Upper lobe of left lung (tissue), 6 donors: ENCODE measurements around the gene CTR9. TPM values are rescaled to one million over a fixed set of nuclear protein-coding genes. Genes with fewer than 3 reads are reported as not detected.

Experiments
- ATAC-seq, 2 donors: fragments of 200-7000 bp; cut with Tn5 transposase; one replicate each; pipeline ENCODE4 v1.9.1; 2022; ENCODE audit warnings: mild to moderate bottlenecking in 2 of 2, moderate library complexity in 2 of 2; ENCODE audit not compliant: low FRiP score in 2 of 2
- DNase-seq, 2 donors: peaks; one replicate each; pipeline ENCODE4 v3.0.0-alpha.2; 2019 to 2020
- H3K27ac ChIP-seq, 4 donors: fragments of 200-600 bp; sonication (generic); one replicate each; pipeline ENCODE4 v1.5.1; 2016 to 2019
- H3K27me3 ChIP-seq, 4 donors: fragments of 200-600 bp; sonication (generic); one replicate each; pipeline ENCODE4 v1.5.1; 2017 to 2019
- H3K36me3 ChIP-seq, 4 donors: fragments of 200-600 bp; sonication (generic); one replicate each; pipeline ENCODE4 v1.5.1; 2016 to 2019
- H3K4me1 ChIP-seq, 4 donors: fragments of 200-600 bp; sonication (generic); one replicate each; pipeline ENCODE4 v1.5.1; 2018 to 2019
- H3K4me3 ChIP-seq, 4 donors: fragments of 200-600 bp; sonication (generic); one replicate each; pipeline ENCODE4 v1.5.1; 2017 to 2019; ENCODE audit warnings: mild to moderate bottlenecking in 2 of 4, moderate library complexity in 1 of 4
- H3K9me3 ChIP-seq, 4 donors: fragments of 200-600 bp; sonication (generic); one replicate each; pipeline ENCODE4 v1.5.1; 2018 to 2019
- EP300 ChIP-seq, 4 donors: sonication (generic); formaldehyde crosslinking; IDR thresholded peaks; one replicate each; pipeline ENCODE4 v1.5.1; 2017; ENCODE audit warnings: antibody characterized with exemption in 4 of 4, control low read depth in 2 of 4
- POLR2A ChIP-seq, 4 donors: fragments of 450-650 bp; IDR thresholded peaks; one replicate each; pipeline ENCODE4 v1.5.1; 2016 to 2017; ENCODE audit warnings: antibody characterized with exemption in 4 of 4, mild to moderate bottlenecking in 2 of 4
- POLR2AphosphoS5 ChIP-seq, 2 donors: sonication (generic); formaldehyde crosslinking; IDR thresholded peaks; one replicate each; pipeline ENCODE4 v1.5.1; 2017; ENCODE audit warnings: antibody characterized with exemption in 2 of 2
- WGBS, 2 donors: methylation state at CpG; one replicate each; pipeline ENCODE4 v1.1.5; 2017 to 2018; 5-methylcytosine and 5-hydroxymethylcytosine counted together
- total RNA-seq, 6 donors: library from RNA; depleted of rRNA in 4 of 6; stranded (reverse); fragments of >200 nt in 4 of 6; gene quantifications; one replicate each; pipeline versions ENCODE4 v1.1.0 to v1.2.1, GENCODE V29; 2016 to 2021
- TF ChIP-seq, protein P1 (sequence below), 6 experiments: fragments of 450-650 bp in 4 of 6; fragments of 200-600 bp in 2 of 6; sonication (generic) in 2 of 6; IDR thresholded peaks; one replicate each; pipeline ENCODE4 v1.5.1; 2016 to 2019; ENCODE audit warnings: antibody characterized with exemption in 6 of 6
- donor health status: DM: no; HTN: no; CAD: no; lungs with moderate emphysema.
- donor health status: DM: no; HTN: yes; CAD: no; lungs with severe emphysema.

Gene CTR9
- 10 to 100 TPM in 5 of 6 donors, 1 to 10 TPM in 1; 9.9 to 35.4 (median 26.9) TPM for total RNA-seq

- Histone ChIP-seq H3K27me3 (no peaks in the 10 kb centered on the region), H3K27ac (peak within 1 kb of the TSS; percentile 86 to 93 (median 90)), H3K4me1 (peaks cover 7 to 14% (median 8%) of the 10 kb centered on the region in 4 donors), H3K4me3 (peak within 1 kb of the TSS; percentile 84 to 88 (median 86)), H3K9me3 (no peaks in the 10 kb centered on the region), H3K36me3 (peaks cover 4 to 30% (median 11%) of the 10 kb centered on the region in 4 donors)
- peak; percentile 98 to 99 for ATAC-seq
- peak; percentile 94 to 99 for DNase-seq
- TF ChIP-seq POLR2A (IDR thresholded peaks at IDR 0.05) (peak; percentile 32 to 94 (median 84)), EP300 (IDR thresholded peaks at IDR 0.05) (peak in 1 of 4 donors; percentile 70), POLR2AphosphoS5 (IDR thresholded peaks at IDR 0.05) (peak; percentile 94 to 96)
- TF ChIP-seq, protein P1, sequence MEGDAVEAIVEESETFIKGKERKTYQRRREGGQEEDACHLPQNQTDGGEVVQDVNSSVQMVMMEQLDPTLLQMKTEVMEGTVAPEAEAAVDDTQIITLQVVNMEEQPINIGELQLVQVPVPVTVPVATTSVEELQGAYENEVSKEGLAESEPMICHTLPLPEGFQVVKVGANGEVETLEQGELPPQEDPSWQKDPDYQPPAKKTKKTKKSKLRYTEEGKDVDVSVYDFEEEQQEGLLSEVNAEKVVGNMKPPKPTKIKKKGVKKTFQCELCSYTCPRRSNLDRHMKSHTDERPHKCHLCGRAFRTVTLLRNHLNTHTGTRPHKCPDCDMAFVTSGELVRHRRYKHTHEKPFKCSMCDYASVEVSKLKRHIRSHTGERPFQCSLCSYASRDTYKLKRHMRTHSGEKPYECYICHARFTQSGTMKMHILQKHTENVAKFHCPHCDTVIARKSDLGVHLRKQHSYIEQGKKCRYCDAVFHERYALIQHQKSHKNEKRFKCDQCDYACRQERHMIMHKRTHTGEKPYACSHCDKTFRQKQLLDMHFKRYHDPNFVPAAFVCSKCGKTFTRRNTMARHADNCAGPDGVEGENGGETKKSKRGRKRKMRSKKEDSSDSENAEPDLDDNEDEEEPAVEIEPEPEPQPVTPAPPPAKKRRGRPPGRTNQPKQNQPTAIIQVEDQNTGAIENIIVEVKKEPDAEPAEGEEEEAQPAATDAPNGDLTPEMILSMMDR (IDR thresholded peaks at IDR 0.05) = peak in 3 of 6 experiments; percentile 12 to 35 (median 13)
- WGBS, 2 donors = 0 to 1% methylated on average over 24 to 56 of the region's 67 CpGs
These were observed at the start of gene CTR9 for GRCh38 chr11:10750838-10751580. Gene CTR9, plus strand, starts transcription at chr11:10751246. Its CDS starts 167 bp downstream, at chr11:10751413.

GRCh38 chr11:10701982-10702381 lies 49.1 kb upstream of the CTR9 start:
- TF ChIP-seq POLR2A (IDR thresholded peaks at IDR 0.05) (no peak), EP300 (IDR thresholded peaks at IDR 0.05) (no peak), POLR2AphosphoS5 (IDR thresholded peaks at IDR 0.05) (no peak)
- TF ChIP-seq, protein P1 (IDR thresholded peaks at IDR 0.05) = no peak
- H3K27me3 ChIP-seq = no peaks in the 10 kb centered on the region
- DNase-seq = no peak
- peaks cover 0 to 3% (median under 1%) of the 10 kb centered on the region in 4 donors for H3K4me1 ChIP-seq
- H3K36me3 ChIP-seq = no peaks in the 10 kb centered on the region
- ATAC-seq = no peak
- H3K9me3 ChIP-seq = no peaks in the 10 kb centered on the region
- H3K27ac ChIP-seq = no peak overlapping the region
- no peak overlapping the region for H3K4me3 ChIP-seq
- 92 to 93% methylated on average over 3 of the region's 3 CpGs for WGBS, 2 donors

- ATAC-seq = no peak
- Histone ChIP-seq H3K4me1 (no peaks in the 10 kb centered on the region), H3K27me3 (no peaks in the 10 kb centered on the region), H3K36me3 (no peaks in the 10 kb centered on the region), H3K9me3 (no peaks in the 10 kb centered on the region), H3K4me3 (no peak overlapping the region), H3K27ac (no peak overlapping the region)
- TF ChIP-seq POLR2A (IDR thresholded peaks at IDR 0.05) (no peak), POLR2AphosphoS5 (IDR thresholded peaks at IDR 0.05) (no peak), EP300 (IDR thresholded peaks at IDR 0.05) (no peak)
- TF ChIP-seq, protein P1 (IDR thresholded peaks at IDR 0.05) = no peak
- DNase-seq = no peak
- 97% methylated on average over 3 of the region's 3 CpGs for WGBS, 2 donors
These were observed 42.9 kb upstream of the CTR9 start for GRCh38 chr11:10708131-10708530.

- no peak for ATAC-seq
- 67 to 68% methylated on average over 5 of the region's 5 CpGs for WGBS, 2 donors
- TF ChIP-seq, protein P1 (IDR thresholded peaks at IDR 0.05) = no peak
- TF ChIP-seq POLR2AphosphoS5 (IDR thresholded peaks at IDR 0.05) (no peak), EP300 (IDR thresholded peaks at IDR 0.05) (no peak), POLR2A (IDR thresholded peaks at IDR 0.05) (no peak)
- Histone ChIP-seq H3K9me3 (no peaks in the 10 kb centered on the region), H3K27me3 (no peaks in the 10 kb centered on the region), H3K4me3 (no peak overlapping the region), H3K4me1 (no peaks in the 10 kb centered on the region), H3K36me3 (no peaks in the 10 kb centered on the region), H3K27ac (no peak overlapping the region)
- DNase-seq = no peak
These were observed 41.6 kb upstream of the CTR9 start for GRCh38 chr11:10709299-10710086.
